Fibroblast of skin of abdomen (primary cell): ENCODE results near the gene SMYD2. TPM values are rescaled to one million over a fixed set of nuclear protein-coding genes. Genes with fewer than 3 reads are reported as not detected.

Experiments used
- DNase-seq: peaks from one replicate; pipeline ENCODE4 v3.0.0-alpha.2; 2013
- polyA plus RNA-seq, 2 experiments: library from polyadenylated mRNA; unstranded; fragments of 120-200 nt; gene quantifications; one replicate each; pipeline ENCODE4 v1.2.1, GENCODE V29; 2013; ENCODE audit not compliant: insufficient read length in 2 of 2

SMYD2 gene, protein sequence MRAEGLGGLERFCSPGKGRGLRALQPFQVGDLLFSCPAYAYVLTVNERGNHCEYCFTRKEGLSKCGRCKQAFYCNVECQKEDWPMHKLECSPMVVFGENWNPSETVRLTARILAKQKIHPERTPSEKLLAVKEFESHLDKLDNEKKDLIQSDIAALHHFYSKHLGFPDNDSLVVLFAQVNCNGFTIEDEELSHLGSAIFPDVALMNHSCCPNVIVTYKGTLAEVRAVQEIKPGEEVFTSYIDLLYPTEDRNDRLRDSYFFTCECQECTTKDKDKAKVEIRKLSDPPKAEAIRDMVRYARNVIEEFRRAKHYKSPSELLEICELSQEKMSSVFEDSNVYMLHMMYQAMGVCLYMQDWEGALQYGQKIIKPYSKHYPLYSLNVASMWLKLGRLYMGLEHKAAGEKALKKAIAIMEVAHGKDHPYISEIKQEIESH
- polyA plus RNA-seq (2013, experiment 1 of 2; ENCODE audit: insufficient read length) = 46.1 TPM
- polyA plus RNA-seq (2013, experiment 2 of 2; ENCODE audit: insufficient read length) = 47.5 TPM

DNA sequence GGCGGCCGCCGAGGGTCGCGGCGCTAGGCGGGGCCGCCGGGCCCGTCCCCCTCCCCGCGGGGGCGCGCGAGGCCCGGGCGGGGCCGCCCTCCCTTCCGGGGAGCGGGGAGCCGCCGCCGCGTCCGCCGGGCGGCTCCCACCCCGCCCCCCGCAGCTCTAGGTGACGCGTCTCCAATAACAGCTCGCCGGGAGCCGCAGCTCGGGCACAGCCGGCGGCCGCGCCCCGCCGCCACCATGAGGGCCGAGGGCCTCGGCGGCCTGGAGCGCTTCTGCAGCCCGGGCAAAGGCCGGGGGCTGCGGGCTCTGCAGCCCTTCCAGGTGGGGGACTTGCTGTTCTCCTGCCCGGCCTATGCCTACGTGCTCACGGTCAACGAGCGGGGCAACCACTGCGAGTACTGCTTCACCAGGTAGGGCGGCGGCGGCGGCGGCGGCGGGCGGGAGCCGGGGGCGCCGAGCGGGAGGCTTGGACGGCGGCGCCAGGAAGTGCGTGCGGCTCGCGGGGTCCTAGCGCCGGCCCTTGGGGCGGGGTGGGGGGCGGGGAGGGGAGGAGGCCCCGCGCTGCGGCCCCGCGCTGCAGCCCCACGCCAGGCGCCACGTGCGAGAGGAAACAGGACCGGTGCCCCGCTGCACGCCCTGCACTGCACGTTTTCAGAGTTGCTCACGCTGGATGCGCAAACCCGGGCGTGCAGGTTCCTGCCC is at the start of gene SMYD2:
Gene SMYD2, plus strand, starts transcription at position 139 of the 699 bp plus-strand sequence. Its CDS starts 96 bp downstream, at position 235.
- peak; percentile 69 for DNase-seq

DNA sequence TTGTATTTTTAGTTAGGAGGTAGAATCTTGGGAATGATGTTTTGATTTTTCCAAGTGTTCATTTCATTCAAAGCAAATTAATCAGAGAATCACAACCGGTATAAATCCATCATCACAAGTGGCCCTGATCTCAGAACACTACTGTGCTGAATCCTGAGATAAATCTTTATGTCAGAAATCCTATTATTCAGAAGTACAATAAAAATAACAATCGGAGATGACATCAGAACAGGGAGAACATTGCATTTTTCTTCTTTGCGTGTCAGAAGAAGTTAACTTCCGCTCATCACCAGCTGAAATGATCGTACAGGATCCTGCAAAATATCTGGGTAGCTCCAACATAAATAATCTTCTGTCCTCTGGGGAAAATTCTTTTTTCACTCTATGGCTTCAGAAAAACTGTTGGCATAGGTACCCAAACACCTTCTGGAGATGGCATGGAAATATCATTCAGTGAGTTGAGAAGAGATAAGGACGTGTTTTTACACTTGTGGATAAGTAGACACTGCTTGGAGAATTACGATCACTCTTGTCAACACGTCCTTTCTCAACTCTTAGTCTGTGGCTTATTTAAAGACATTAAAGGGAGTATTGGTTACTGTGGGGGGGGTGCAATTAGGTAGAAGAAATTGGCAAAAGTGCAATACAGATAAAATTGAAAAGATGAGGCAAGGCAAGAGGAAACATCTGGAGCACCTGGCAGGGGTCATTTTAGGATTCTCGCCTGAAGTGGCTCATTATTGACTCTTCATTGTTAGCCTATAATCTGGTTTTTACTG is 46.9 kb upstream of the SMYD2 start:
- DNase-seq = no peak

GRCh38 chr1:214234635-214235025 is 46.3 kb upstream of the SMYD2 start:
- DNase-seq = no peak

DNA sequence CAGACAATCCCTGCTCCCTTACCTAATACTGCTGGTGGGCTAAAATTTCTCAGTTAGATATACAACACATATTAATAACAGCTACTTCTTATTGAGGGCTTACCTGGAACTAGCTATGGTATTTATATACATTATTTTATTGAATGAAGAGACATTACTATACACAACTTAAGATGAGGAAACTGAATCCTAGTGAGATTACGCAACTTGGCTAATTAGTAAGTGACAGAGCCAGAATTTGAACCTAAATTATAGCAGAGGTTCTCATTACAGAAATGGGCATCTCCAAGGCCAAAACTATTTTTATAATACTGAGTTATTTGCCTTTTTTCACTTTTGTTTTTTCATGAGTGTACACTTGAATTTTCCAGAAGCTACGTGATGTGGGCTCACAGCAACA is 44.5 kb upstream of the SMYD2 start:
- DNase-seq = no peak

DNA sequence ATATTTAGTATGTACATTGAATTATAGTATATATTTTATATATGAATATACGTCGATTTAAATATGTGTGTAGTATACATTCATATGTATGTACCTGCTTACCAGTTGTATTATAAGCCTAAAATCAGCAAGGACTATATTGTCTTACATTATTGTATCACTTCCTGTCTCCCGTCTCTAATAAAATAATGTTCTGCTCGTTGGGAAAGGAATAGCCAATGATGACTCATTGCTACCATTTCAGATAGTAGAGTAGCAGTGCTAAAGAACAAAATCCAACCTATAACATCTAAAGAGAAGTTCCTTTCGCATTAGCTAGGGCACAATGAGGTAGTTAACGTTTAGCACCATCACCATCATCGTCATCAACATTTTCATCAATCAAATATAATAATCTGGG is 39.9 kb upstream of the SMYD2 start:
- no peak for DNase-seq

- no peak for DNase-seq
These were observed 36.7 kb upstream of the SMYD2 start for GRCh38 chr1:214244252-214244651.

DNA sequence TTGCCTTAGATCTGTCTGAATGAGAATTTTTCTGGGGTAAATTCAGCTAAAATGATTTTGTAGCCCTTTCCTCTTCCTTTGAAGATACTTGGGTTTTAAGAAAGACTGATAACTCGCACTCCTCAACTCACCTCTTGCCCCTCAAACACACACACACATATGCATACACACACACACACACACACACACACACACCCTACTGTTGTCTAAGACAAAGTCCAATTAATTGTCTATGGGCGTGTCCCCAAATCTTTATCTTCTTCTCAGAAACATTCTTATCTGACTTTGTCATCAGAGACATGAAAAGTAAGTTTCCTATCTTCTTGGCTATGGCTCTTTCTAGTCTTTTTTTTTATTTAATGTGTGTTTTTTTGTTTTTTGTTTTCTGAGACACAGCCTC is 36.1 kb upstream of the SMYD2 start:
- DNase-seq = no peak

DNA sequence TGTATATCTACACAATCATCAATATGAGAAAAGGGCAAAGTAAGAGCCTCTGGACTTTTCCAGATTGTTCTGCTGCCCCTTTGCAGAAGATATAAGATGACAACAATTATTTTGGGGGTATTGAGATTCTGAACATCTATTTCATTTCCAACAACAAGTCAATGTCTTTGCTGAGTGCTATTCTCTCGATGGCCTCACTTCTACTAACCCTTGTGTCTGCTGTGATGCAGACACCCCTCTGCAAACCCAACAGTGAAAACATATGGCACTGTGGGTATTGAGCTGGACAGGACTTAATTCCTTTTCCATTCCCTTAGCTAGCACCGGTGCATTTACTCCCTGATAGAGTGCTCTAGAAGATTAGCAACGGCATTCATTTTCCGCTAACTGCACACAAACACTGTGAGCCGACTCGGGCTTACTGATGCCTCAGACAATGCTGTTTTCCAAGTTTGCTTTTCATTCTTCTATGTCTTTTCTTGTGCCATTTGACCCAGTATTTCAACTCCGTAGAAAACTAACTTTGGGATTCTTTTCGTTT is 33.4 kb upstream of the SMYD2 start:
- DNase-seq = no peak

- peak; percentile 36 for DNase-seq
These were observed 32.5 kb upstream of the SMYD2 start for GRCh38 chr1:214248311-214249085.

DNA sequence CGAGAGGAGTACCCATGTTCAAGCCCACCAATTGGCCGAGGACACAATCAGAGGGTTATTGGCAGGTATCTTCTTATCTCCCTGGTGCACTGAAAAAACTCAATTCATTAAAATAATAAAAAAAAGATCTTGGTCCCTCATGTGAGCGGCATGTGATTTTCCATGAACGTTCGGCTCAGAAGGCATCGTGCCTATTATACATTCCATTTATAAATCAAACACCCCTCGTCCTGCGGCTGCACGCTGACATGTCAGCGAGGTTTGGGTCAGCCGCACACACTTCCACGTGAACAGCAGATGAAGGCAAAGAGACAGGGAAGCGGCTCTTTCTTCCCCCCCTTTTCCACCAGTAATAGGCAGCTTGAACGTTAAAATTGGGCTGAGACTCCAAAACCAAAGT is 31.3 kb upstream of the SMYD2 start:
- no peak for DNase-seq

- no peak for DNase-seq
These were observed 29.6 kb upstream of the SMYD2 start for GRCh38 chr1:214251354-214251753.

DNA sequence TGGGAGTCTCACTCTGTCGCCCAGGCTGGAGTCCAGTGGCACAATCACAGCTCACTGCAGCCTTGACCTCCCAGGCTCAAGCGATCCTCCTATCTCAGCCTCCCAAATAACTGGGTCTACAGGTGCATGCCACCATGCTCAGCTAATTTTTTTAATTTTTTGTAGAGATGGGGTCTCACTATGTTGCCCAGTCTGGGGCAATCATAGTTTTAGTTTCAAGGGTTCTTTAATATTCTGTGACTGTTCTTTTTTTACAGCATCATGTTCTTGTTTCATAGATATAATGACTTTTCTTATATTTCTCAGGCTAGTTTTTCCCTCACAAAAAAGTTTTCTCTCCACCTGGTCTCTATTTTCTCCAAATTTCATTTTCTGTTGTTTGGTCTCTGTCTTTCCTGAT is 25.4 kb upstream of the SMYD2 start:
- DNase-seq = no peak

DNA sequence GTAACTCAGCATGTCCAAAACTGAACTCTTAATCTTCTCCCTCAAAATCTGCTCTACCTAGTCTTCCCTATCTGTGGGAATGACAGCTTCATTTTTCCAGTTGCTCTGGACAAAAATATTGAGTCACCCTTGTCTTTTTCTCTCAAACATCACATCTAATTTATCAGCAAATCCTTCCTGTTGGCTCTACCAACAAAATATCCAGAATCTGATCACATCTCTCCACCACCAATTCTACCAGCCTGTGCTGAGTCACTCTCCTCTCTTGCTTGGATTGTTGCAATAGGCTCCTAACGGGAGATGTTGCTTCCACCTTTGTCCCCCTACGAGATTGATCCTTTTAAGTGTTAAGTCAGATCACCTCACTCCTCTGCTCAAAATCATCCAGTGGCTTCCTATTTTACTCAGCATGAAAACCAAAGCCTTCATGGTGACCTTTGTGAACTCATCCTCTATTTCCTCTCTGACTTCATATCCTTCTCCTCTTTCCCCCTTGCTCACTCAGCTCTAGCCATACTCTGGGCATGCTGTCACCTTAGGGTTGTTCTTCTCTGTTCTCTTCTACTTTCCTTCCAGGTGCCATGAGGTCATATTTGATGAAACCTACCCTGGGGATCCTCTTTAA is 21.5 kb upstream of the SMYD2 start:
- DNase-seq = no peak

GRCh38 chr1:214260561-214261205 is 20.3 kb upstream of the SMYD2 start:
- DNase-seq = no peak

- DNase-seq = peak; percentile 65
These were observed 19.5 kb upstream of the SMYD2 start for GRCh38 chr1:214261206-214262123.

GRCh38 chr1:214264196-214264595 is 16.8 kb upstream of the SMYD2 start:
- peak; percentile 56 for DNase-seq

GRCh38 chr1:214264976-214265375 is 16.0 kb upstream of the SMYD2 start:
- DNase-seq = no peak

DNA sequence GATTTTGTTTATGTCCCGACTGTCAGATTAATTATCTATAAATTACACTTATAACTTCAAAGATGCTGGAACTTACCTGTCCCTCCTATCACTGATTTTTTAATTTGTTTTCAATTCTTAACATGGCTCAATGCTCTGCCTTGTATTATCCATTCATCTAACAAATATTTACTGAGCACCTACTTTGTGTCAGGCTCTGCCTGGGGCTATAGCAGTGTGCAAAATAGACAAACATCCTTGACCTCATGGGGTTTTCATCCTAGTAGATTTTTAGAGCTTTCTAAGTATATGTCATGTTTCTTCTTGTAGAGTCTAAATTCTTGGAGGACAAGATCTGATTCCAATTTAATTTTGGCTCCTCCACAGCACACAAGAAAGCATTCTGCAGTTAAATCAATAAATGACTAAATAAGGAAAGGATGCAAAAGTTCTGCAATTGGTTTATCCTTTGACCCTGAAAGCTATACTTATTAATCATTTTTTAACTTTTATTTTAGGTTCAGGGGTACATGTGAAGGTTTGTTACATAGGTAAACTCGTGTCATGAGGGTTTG is 10.8 kb upstream of the SMYD2 start:
- peak; percentile 71 for DNase-seq

GRCh38 chr1:214271174-214271858 is 9.6 kb upstream of the SMYD2 start:
- DNase-seq = no peak
